A673 (cell line): ENCODE results near the gene PKNOX2. TPM values are rescaled to one million over a fixed set of nuclear protein-coding genes. Genes with fewer than 3 reads are reported as not detected.

Experiments
- BruUV-seq: library from RNA; stranded (reverse); fragments of 400-500 nt; replicated peaks from 2 replicates; lab custom pipeline; 2021; lab: Mats Ljungman, UMichigan
- CTCF ChIA-PET: fragments of 300-600 bp; sonication (Branson Sonifier 250); formaldehyde crosslinking; loops from one replicate; lab custom pipeline; 2022; ENCODE audit warnings: antibody characterized with exemption; lab: Charles Lee
- POLR2A ChIA-PET: fragments of 300-600 bp; sonication (Branson Sonifier 250); formaldehyde crosslinking; loops from one replicate; lab custom pipeline; 2022; ENCODE audit warnings: antibody characterized with exemption; ENCODE audit not compliant: low non-redundant PET; lab: Charles Lee
- DNase-seq: peaks from one replicate; pipeline ENCODE4 v3.0.0-alpha.2; 2015; ENCODE audit warnings: low spot score
- H3K27ac ChIP-seq: fragments of 200-600 bp; sonication (generic); 2 replicates; pipeline ENCODE4 v1.5.1; 2016; ENCODE audit warnings: mixed run types, low read depth, mild to moderate bottlenecking, mixed read lengths, antibody characterized with exemption, low read length; ENCODE audit not compliant: poor library complexity, severe bottlenecking
- H3K27me3 ChIP-seq: fragments of 200-600 bp; sonication (generic); replicated peaks from 2 replicates; pipeline ENCODE4 v1.6.1; 2017; ENCODE audit warnings: mixed run types, low read depth, mild to moderate bottlenecking, mixed read lengths, antibody characterized with exemption, low read length; ENCODE audit not compliant: insufficient read depth, poor library complexity
- H3K36me3 ChIP-seq: fragments of 200-600 bp; sonication (generic); 2 replicates; pipeline ENCODE4 v1.6.1; 2016; ENCODE audit warnings: mixed run types, mild to moderate bottlenecking, mixed read lengths, antibody characterized with exemption, low read length; ENCODE audit not compliant: insufficient read depth, poor library complexity, severe bottlenecking
- H3K4me1 ChIP-seq: fragments of 200-600 bp; sonication (generic); 2 replicates; pipeline ENCODE4 v1.6.1; 2017; ENCODE audit warnings: mixed run types, mild to moderate bottlenecking, mixed read lengths, antibody characterized with exemption, low read length; ENCODE audit not compliant: insufficient read depth, poor library complexity, severe bottlenecking
- H3K4me3 ChIP-seq: fragments of 200-600 bp; sonication (generic); 2 replicates; pipeline ENCODE4 v1.5.1; 2016; ENCODE audit warnings: low read depth, mixed run types, mild to moderate bottlenecking, mixed read lengths, low read length; ENCODE audit not compliant: poor library complexity, severe bottlenecking
- H3K9me3 ChIP-seq: fragments of 200-600 bp; sonication (generic); 2 replicates; pipeline ENCODE4 v1.6.1; 2016; ENCODE audit warnings: mixed run types, low read depth, mild to moderate bottlenecking, mixed read lengths, antibody characterized with exemption, low read length; ENCODE audit not compliant: poor library complexity, severe bottlenecking
- CTCF ChIP-seq: fragments of 300-800, 200-600 bp; sonication (generic); conservative IDR thresholded peaks from 2 replicates; pipeline ENCODE4 v1.5.1; 2017; ENCODE audit warnings: low read depth, mild to moderate bottlenecking, antibody characterized with exemption, low read length, moderate library complexity, mixed read lengths
- EZH2 ChIP-seq: fragments of 200-600 bp; sonication (generic); IDR thresholded peaks from 2 replicates; pipeline ENCODE4 v1.6.1; 2017; ENCODE audit warnings: borderline replicate concordance, low read depth, mild to moderate bottlenecking, mixed read lengths, antibody characterized with exemption, low read length; ENCODE audit not compliant: poor library complexity, severe bottlenecking
- intact Hi-C: fragments of 100-400 bp; cut with micrococcal nuclease; formaldehyde crosslinking; loops from one replicate; pipeline ENCODE4 v1.10.0; 2022; ENCODE audit not compliant: unreplicated experiment
- total RNA-seq: library from RNA; stranded (reverse); gene quantifications from 2 replicates; pipeline ENCODE4 v1.2.3, GENCODE V29; 2021

PKNOX2 gene
- total RNA-seq, 1 experiment from 2014 or later: 1.1 TPM

GRCh38 chr11:125274774-125275173 is 110.2 kb downstream of the PKNOX2 start:
- no peak overlapping the region for H3K4me3 ChIP-seq
- no peak overlapping the region for H3K27ac ChIP-seq
- H3K36me3 ChIP-seq: no peaks in the 10 kb centered on the region
- H3K4me1 ChIP-seq: no peaks in the 10 kb centered on the region
- no TSS peak for BruUV-seq
- CTCF ChIA-PET: no interaction called here
- POLR2A ChIA-PET: no interaction called here
- no peak for DNase-seq
- no peaks in the 10 kb centered on the region for H3K9me3 ChIP-seq
- H3K27me3 ChIP-seq: no peaks in the 10 kb centered on the region
- intact Hi-C loops: no loop called here
- no peak for TF ChIP-seq CTCF
- TF ChIP-seq EZH2: no peak

DNA sequence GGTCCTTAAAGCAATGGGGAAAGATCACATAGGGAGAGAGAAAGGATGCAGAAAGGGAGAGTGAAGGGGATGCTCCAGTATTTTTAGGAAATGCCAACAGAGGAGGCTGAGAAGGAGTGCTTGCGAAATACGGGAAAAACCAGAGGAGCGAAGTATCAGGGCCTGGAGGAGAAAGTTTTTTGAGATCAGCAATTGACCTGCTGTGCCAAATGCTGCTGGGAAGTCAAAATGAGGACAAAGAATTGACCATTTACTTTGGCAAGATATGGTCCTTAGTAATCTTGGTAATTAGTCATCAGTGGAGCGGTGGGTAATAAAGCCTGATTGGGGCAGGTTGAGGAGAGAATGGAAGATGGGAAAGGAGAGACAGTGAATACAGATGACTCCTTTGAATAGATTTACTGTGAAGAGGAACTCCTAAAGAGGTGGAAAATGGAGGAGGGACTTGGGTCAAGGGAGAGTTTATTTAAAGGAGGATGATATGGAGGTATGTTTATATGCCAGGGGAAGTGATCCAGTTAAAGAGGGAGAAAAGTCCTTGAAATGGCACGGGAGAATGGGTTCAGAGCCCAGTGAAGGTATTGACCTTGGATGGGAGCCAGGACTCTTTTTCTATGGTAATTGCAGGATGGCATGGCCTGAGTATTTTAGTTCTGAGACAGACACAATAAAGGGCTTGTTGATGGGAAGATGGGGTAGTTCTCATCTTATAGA is 111.5 kb downstream of the PKNOX2 start:
- DNase-seq: no peak
- intact Hi-C loops: no loop called here
- Histone ChIP-seq H3K27me3 (no peaks in the 10 kb centered on the region), H3K36me3 (no peaks in the 10 kb centered on the region), H3K27ac (no peak overlapping the region), H3K9me3 (no peaks in the 10 kb centered on the region), H3K4me3 (no peak overlapping the region), H3K4me1 (no peaks in the 10 kb centered on the region)
- ChIA-PET CTCF (no interaction called here), POLR2A (no interaction called here)
- no TSS peak for BruUV-seq
- TF ChIP-seq CTCF (no peak), EZH2 (no peak)

DNA sequence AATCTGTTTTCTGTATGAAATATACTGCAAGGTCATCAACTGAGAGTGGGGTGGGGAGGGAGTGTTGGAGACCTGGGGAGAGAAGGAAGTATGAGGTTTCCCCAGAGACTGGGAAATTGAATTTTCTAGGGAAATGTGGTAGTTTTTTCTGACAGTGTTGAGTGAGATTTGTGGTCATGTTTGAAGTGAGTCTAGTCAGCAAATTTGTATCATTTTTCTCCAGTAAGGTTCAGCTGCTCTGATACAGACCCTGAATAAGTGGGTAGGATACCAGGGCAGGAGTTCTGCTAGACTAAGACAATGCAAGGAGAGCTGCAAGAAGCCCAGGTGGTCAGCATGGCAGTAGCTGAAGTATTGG is 112.0 kb downstream of the PKNOX2 start:
- Histone ChIP-seq H3K4me1 (no peaks in the 10 kb centered on the region), H3K27ac (no peak overlapping the region), H3K9me3 (no peaks in the 10 kb centered on the region), H3K36me3 (no peaks in the 10 kb centered on the region), H3K27me3 (no peaks in the 10 kb centered on the region), H3K4me3 (no peak overlapping the region)
- no TSS peak for BruUV-seq
- intact Hi-C loops: no loop called here
- POLR2A ChIA-PET: no interaction called here
- TF ChIP-seq CTCF (no peak), EZH2 (no peak)
- CTCF ChIA-PET: no interaction called here
- no peak for DNase-seq
